GM11168 (cell line): ENCODE measurements around the gene SEMA3C.

Experiments
- in situ Hi-C: fragments of 300-500 bp; cut with MboI; formaldehyde crosslinking; loops from one replicate; pipeline ENCODE4 v1.12.0; 2022; ENCODE audit warnings: low sequenced_read_pairs; ENCODE audit not compliant: unreplicated experiment

Gene SEMA3C

GRCh38 chr7:80790877-80791276 is 128.0 kb downstream of the SEMA3C start:
- in situ Hi-C loops: no loop called here

GRCh38 chr7:80787721-80788120 is 131.1 kb downstream of the SEMA3C start:
- in situ Hi-C loops: no loop called here

GRCh38 chr7:80785961-80786536 is 132.8 kb downstream of the SEMA3C start:
- in situ Hi-C loops: no loop called here

- in situ Hi-C loops: no loop called here
Observed at GRCh38 chr7:80785276-80785675, 133.6 kb downstream of the SEMA3C start.

- in situ Hi-C loops: no loop called here
Observed at GRCh38 chr7:80783678-80784327, 135.0 kb downstream of the SEMA3C start.

GRCh38 chr7:80783186-80783677 is 135.6 kb downstream of the SEMA3C start:
- in situ Hi-C loops: no loop called here

GRCh38 chr7:80781561-80781979 is 137.3 kb downstream of the SEMA3C start:
- in situ Hi-C loops: no loop called here

GRCh38 chr7:80781146-80781545 is 137.7 kb downstream of the SEMA3C start:
- in situ Hi-C loops: no loop called here

- in situ Hi-C loops: no loop called here
Observed at GRCh38 chr7:80779456-80779855, 139.4 kb downstream of the SEMA3C start.

GRCh38 chr7:80775897-80776296 is 143.0 kb downstream of the SEMA3C start:
- in situ Hi-C loops: no loop called here

- in situ Hi-C loops: no loop called here
Observed at GRCh38 chr7:80775482-80775881, 143.4 kb downstream of the SEMA3C start.

GRCh38 chr7:80774843-80775242 is 144.0 kb downstream of the SEMA3C start:
- in situ Hi-C loops: no loop called here

- in situ Hi-C loops: no loop called here
Observed at GRCh38 chr7:80773787-80774508, 144.9 kb downstream of the SEMA3C start.

- in situ Hi-C loops: no loop called here
Observed at GRCh38 chr7:80772347-80772993, 146.4 kb downstream of the SEMA3C start.

- in situ Hi-C loops: no loop called here
Observed at GRCh38 chr7:80771523-80771922, 147.3 kb downstream of the SEMA3C start.

GRCh38 chr7:80770675-80771081 is 148.2 kb downstream of the SEMA3C start:
- in situ Hi-C loops: no loop called here

GRCh38 chr7:80770061-80770460 is 148.8 kb downstream of the SEMA3C start:
- in situ Hi-C loops: no loop called here

- in situ Hi-C loops: no loop called here
Observed at GRCh38 chr7:80768756-80769155, 150.1 kb downstream of the SEMA3C start.

GRCh38 chr7:80767654-80768053 is 151.2 kb downstream of the SEMA3C start:
- in situ Hi-C loops: no loop called here

GRCh38 chr7:80766724-80767123 is 152.1 kb downstream of the SEMA3C start:
- in situ Hi-C loops: no loop called here

GRCh38 chr7:80764132-80764531 is 154.7 kb downstream of the SEMA3C start:
- in situ Hi-C loops: no loop called here
